Neural progenitor cell (in vitro differentiated cells): Measurements from ENCODE around the gene ELAPOR1. TPM values are rescaled to one million over a fixed set of nuclear protein-coding genes. Genes with fewer than 3 reads are reported as not detected.

Experiments used
- DNase-seq: peaks from one replicate; pipeline ENCODE4 v3.0.0-alpha.2; 2016; ENCODE audit warnings: low spot score
- H2AFZ ChIP-seq: fragments of 200-600 bp; sonication (generic); replicated peaks from 2 replicates; pipeline ENCODE4 v1.6.1; 2016; ENCODE audit warnings: antibody characterized with exemption
- H3F3A ChIP-seq: fragments of 200-600 bp; sonication (generic); 2 replicates; pipeline ENCODE4 v1.6.1; 2016; ENCODE audit warnings: antibody characterized with exemption, low read depth
- H3K27ac ChIP-seq: fragments of 200-600 bp; sonication (generic); 2 replicates; pipeline ENCODE4 v1.5.1; 2016; ENCODE audit warnings: mild to moderate bottlenecking
- H3K27me3 ChIP-seq: fragments of 200-600 bp; sonication (generic); 2 replicates; pipeline ENCODE4 v1.6.1; 2016; ENCODE audit warnings: mild to moderate bottlenecking, moderate library complexity
- H3K36me3 ChIP-seq: fragments of 200-600 bp; sonication (generic); 2 replicates; pipeline ENCODE4 v1.5.1; 2016
- H3K4me1 ChIP-seq: fragments of 200-600 bp; sonication (generic); 2 replicates; pipeline ENCODE4 v1.6.1; 2016; ENCODE audit warnings: mixed run types
- H3K4me2 ChIP-seq: fragments of 200-600 bp; sonication (generic); 2 replicates; pipeline ENCODE4 v1.6.1; 2016
- H3K4me3 ChIP-seq: fragments of 200-600 bp; sonication (generic); 2 replicates; pipeline ENCODE4 v1.5.1; 2016
- H3K79me2 ChIP-seq: fragments of 200-600 bp; sonication (generic); 2 replicates; pipeline ENCODE4 v1.6.1; 2016; ENCODE audit warnings: low read depth
- H3K9ac ChIP-seq: fragments of 200-600 bp; sonication (generic); 2 replicates; pipeline ENCODE4 v1.6.1; 2016
- H3K9me3 ChIP-seq: fragments of 200-600 bp; sonication (generic); 2 replicates; pipeline ENCODE4 v1.5.1; 2016; ENCODE audit warnings: low read depth
- H4K20me1 ChIP-seq: fragments of 200-600 bp; sonication (generic); 2 replicates; pipeline ENCODE4 v1.6.1; 2016; ENCODE audit warnings: low read depth
- H3K27ac Mint-ChIP-seq: 3 replicates; pipeline ENCODE4 v1.8.0; 2021; ENCODE audit warnings: mixed read lengths
- H3K27me3 Mint-ChIP-seq: 2 replicates; pipeline ENCODE4 v1.8.0; 2022; ENCODE audit warnings: low read depth, mild to moderate bottlenecking, inconsistent platforms, moderate library complexity, mixed read lengths; ENCODE audit not compliant: insufficient read depth
- H3K36me3 Mint-ChIP-seq: 3 replicates; pipeline ENCODE4 v1.8.0; 2021; ENCODE audit warnings: mixed read lengths
- H3K4me1 Mint-ChIP-seq: 3 replicates; pipeline ENCODE4 v1.8.0; 2021; ENCODE audit warnings: mixed read lengths
- H3K4me3 Mint-ChIP-seq: 3 replicates; pipeline ENCODE4 v1.8.0; 2021; ENCODE audit warnings: mild to moderate bottlenecking, moderate library complexity, mixed read lengths
- H3K9me3 Mint-ChIP-seq: 3 replicates; pipeline ENCODE4 v1.8.0; 2020; ENCODE audit warnings: mixed read lengths
- EZH2 ChIP-seq: fragments of 200-600 bp; sonication (generic); IDR thresholded peaks from 2 replicates; pipeline ENCODE4 v1.6.1; 2017; ENCODE audit warnings: antibody characterized with exemption, mild to moderate bottlenecking, moderate library complexity
- EZH2phosphoT487 ChIP-seq: fragments of 200-600 bp; sonication (generic); IDR thresholded peaks from 2 replicates; pipeline ENCODE4 v1.6.1; 2017; ENCODE audit warnings: antibody characterized with exemption
- total RNA-seq: library from RNA; depleted of rRNA; stranded (reverse); fragments of >200 nt; gene quantifications from 2 replicates; pipeline ENCODE4 v1.2.3, GENCODE V29; 2015; ENCODE audit warnings: low replicate concordance
- TF ChIP-seq, protein P1 (sequence below): fragments of 200-600 bp; sonication (generic); IDR thresholded peaks from 2 replicates; pipeline ENCODE4 v1.5.1; 2017; ENCODE audit warnings: antibody characterized with exemption, mild to moderate bottlenecking

The ELAPOR1 gene
- total RNA-seq, 1 donor from 2014 or later: 1.5 TPM

DNA sequence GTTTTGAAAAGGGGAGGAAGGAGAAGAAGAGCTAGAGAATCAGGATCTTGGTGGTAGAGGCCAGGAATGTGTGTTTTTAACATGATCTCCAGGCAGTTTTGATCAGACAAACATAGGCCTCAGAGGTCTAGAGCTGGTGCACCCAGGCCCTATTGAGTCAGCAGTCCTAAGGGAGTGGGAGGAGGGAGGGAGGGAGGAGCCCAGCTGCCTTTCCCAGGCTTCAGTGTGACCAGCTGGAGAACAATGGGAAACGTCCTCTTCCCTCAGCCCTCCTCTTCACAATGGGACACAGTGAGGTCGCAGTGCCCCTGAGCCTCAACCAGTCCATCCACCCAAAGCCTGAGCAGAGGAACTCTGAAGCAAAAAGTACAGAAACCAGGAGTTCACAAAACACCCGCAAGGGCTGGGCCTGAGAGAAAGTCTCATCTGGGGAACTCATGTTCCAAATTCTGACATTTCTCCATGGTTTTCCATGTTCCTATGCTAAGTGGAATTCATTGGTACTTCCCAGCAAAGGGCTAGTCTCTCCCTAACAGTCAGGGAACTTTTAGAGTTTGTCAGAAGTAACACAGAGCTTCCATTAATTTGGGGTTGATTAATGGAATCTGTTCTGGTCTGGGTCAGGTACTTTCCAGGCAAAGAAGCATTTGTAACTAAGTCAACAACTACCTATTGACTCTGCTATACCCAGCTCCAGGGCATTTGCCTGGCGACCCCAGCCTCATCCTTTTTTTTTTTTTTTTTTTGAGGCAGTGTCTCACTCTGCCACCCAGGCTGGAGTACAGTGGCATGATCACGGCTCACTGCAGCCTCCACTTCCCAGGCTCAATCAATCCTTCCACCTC, 37.5 kb downstream of the ELAPOR1 start:
- no peaks in the 10 kb centered on the region for H3K36me3 ChIP-seq
- peak; percentile 73 for DNase-seq
- Mint-ChIP-seq H3K4me3 (no peak overlapping the region), H3K36me3 (no peaks in the 10 kb centered on the region), H3K9me3 (peaks cover 2% of the 10 kb centered on the region), H3K27ac (peak overlapping the region; percentile 78), H3K4me1 (peaks cover 46% of the 10 kb centered on the region), H3K27me3 (peaks cover 2% of the 10 kb centered on the region)
- H3K79me2 ChIP-seq: no peaks in the 10 kb centered on the region
- no peak overlapping the region for H3K4me3 ChIP-seq
- H3K4me1 ChIP-seq: peaks cover 29% of the 10 kb centered on the region
- peaks cover 11% of the 10 kb centered on the region for H3F3A ChIP-seq
- H3K27ac ChIP-seq: no peak overlapping the region
- no peaks in the 10 kb centered on the region for H4K20me1 ChIP-seq
- no peaks in the 10 kb centered on the region for H3K27me3 ChIP-seq
- H3K9me3 ChIP-seq: no peaks in the 10 kb centered on the region
- no peak overlapping the region for H3K9ac ChIP-seq
- peak overlapping the region; percentile 49 for H3K4me2 ChIP-seq
- peak overlapping the region; percentile 69 for H2AFZ ChIP-seq
- TF ChIP-seq, protein P1, sequence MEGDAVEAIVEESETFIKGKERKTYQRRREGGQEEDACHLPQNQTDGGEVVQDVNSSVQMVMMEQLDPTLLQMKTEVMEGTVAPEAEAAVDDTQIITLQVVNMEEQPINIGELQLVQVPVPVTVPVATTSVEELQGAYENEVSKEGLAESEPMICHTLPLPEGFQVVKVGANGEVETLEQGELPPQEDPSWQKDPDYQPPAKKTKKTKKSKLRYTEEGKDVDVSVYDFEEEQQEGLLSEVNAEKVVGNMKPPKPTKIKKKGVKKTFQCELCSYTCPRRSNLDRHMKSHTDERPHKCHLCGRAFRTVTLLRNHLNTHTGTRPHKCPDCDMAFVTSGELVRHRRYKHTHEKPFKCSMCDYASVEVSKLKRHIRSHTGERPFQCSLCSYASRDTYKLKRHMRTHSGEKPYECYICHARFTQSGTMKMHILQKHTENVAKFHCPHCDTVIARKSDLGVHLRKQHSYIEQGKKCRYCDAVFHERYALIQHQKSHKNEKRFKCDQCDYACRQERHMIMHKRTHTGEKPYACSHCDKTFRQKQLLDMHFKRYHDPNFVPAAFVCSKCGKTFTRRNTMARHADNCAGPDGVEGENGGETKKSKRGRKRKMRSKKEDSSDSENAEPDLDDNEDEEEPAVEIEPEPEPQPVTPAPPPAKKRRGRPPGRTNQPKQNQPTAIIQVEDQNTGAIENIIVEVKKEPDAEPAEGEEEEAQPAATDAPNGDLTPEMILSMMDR: no peak
- no peak for TF ChIP-seq EZH2phosphoT487
- no peak for TF ChIP-seq EZH2

DNA sequence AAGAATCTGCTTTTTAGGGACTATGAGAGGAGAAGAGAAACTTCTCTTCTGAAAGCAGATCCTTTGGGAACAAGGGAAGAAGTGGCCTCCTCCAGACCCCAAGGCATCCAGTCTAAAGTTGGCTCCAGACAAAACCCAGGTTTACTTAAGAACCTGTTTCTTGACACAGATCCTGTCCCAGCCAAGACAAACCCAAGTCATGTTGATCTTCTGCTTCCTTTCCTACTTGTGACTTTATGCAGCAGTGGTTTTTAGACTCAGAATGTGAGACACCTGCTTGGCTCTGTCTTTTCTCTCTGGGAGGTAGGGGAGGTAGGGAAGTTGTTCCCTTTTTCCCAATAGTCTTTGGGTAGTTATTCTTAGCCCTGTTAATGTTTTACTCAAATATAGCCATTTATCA, 38.3 kb downstream of the ELAPOR1 start:
- H3K79me2 ChIP-seq: no peaks in the 10 kb centered on the region
- peaks cover 11% of the 10 kb centered on the region for H3F3A ChIP-seq
- H3K4me2 ChIP-seq: no peak overlapping the region
- Mint-ChIP-seq H3K36me3 (no peaks in the 10 kb centered on the region), H3K27ac (no peak overlapping the region), H3K4me1 (peaks cover 45% of the 10 kb centered on the region), H3K9me3 (peaks cover 2% of the 10 kb centered on the region), H3K4me3 (no peak overlapping the region), H3K27me3 (peaks cover 2% of the 10 kb centered on the region)
- TF ChIP-seq EZH2phosphoT487: no peak
- no peak for TF ChIP-seq EZH2
- TF ChIP-seq, protein P1: no peak
- H3K9ac ChIP-seq: no peak overlapping the region
- no peaks in the 10 kb centered on the region for H3K9me3 ChIP-seq
- H4K20me1 ChIP-seq: no peaks in the 10 kb centered on the region
- H3K27me3 ChIP-seq: no peaks in the 10 kb centered on the region
- no peaks in the 10 kb centered on the region for H3K36me3 ChIP-seq
- no peak overlapping the region for H3K27ac ChIP-seq
- DNase-seq: no peak
- peaks cover 29% of the 10 kb centered on the region for H3K4me1 ChIP-seq
- H2AFZ ChIP-seq: no peak overlapping the region
- no peak overlapping the region for H3K4me3 ChIP-seq

DNA sequence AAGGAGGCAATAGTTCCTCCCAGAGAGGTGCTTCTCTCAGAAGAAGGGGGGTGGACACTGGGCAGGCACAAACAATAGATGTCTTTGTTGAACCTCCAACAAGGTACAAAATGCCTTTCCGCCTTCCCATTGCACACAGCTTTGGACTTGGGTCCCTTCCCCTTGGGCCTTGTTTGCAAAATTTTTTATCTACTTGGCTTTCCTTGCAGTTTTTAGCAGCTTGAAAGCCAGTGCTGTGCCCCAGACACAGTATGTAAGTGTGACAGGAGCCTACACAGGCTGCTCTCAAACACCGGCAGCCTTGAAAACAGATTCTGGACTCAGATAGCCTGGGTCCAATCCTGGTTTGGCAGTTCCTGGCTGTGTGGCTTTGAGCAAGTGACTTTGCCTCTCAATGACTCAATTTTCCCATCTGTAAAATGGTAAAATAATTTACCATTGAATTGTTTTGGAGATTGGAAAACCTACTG, 43.0 kb downstream of the ELAPOR1 start:
- no peaks in the 10 kb centered on the region for H3K36me3 ChIP-seq
- peaks cover 25% of the 10 kb centered on the region for H3K4me1 Mint-ChIP-seq
- H3K36me3 Mint-ChIP-seq: no peaks in the 10 kb centered on the region
- no peak overlapping the region for H3K27ac ChIP-seq
- no peaks in the 10 kb centered on the region for H3K27me3 ChIP-seq
- no peak overlapping the region for H3K4me2 ChIP-seq
- no peak overlapping the region for H3K4me3 Mint-ChIP-seq
- H4K20me1 ChIP-seq: no peaks in the 10 kb centered on the region
- H3K4me3 ChIP-seq: no peak overlapping the region
- H3F3A ChIP-seq: no peaks in the 10 kb centered on the region
- no peak overlapping the region for H3K27ac Mint-ChIP-seq
- TF ChIP-seq, protein P1: no peak
- TF ChIP-seq EZH2 (no peak), EZH2phosphoT487 (no peak)
- DNase-seq: no peak
- H3K4me1 ChIP-seq: no peaks in the 10 kb centered on the region
- H3K79me2 ChIP-seq: no peaks in the 10 kb centered on the region
- no peak overlapping the region for H3K9ac ChIP-seq
- H3K9me3 Mint-ChIP-seq: peaks cover 2% of the 10 kb centered on the region
- H3K27me3 Mint-ChIP-seq: peaks cover 7% of the 10 kb centered on the region
- H3K9me3 ChIP-seq: no peaks in the 10 kb centered on the region
- no peak overlapping the region for H2AFZ ChIP-seq
